NCI-H2227 (cell line): ENCODE results near the gene PYCR2.
"Not testable (repeated sequence)": the region's sequence is repeated elsewhere in the genome, so short reads cannot be mapped to it uniquely, and the experiment has no call there.

ENCODE experiments used
- DNase-seq: peaks from one replicate; lab custom pipeline; 2025; ENCODE audit not compliant: unreplicated experiment; lab: John Stamatoyannopoulos, UW

PYCR2 gene

DNA sequence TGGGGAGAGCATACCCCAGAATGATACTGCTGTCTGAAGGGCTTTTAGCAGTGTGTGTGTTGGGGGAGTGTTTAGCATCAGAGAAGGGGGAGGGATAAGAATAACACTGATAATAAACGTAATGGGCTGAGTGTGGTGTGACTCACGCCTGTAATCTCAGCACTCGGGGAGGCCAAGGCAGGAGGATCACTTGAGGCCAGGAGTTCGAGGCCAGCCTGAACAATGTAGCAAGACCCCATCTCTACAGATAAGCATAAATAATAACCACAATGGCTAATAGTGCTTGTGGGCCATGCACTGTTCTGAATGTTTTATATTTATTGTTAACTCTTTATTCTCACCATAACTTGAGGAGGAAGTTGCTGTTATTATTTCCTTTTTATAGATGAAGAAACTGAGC, 19.5 kb upstream of the PYCR2 start:
- DNase-seq = no peak

DNA sequence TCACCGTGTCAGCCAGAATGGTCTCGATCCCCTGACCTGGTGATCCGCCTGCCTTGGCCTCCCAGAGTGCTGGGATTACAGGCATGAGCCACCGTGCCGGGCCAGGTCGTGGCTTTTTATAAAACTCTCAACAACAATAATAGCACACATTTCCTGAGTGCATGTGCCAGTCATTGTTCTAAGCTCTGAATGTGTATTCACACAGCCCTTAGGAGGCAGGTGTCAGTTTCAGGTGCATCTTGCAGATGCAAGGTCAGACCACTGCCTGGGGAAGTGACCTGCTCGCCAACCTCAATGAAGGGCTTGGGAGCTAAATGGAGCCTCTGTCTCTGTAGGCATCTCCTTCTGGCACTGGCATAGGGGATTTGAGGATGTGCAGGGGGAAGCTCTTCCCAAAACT, 18.5 kb upstream of the PYCR2 start:
- no peak for DNase-seq

DNA sequence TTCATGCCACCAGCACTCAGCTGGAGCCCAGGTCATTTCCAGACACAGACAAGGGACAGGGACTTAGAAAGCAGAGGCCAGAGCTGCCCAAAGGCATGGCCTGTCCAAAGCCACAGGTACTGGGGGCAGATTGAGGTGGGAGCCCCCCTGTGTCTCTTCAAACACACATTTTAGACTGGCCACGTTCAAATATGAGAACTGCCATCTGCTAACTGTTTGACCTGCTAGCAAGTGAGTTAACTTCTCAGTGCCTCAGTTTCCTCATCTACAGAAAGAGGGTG, 17.8 kb upstream of the PYCR2 start:
- no peak for DNase-seq

DNA sequence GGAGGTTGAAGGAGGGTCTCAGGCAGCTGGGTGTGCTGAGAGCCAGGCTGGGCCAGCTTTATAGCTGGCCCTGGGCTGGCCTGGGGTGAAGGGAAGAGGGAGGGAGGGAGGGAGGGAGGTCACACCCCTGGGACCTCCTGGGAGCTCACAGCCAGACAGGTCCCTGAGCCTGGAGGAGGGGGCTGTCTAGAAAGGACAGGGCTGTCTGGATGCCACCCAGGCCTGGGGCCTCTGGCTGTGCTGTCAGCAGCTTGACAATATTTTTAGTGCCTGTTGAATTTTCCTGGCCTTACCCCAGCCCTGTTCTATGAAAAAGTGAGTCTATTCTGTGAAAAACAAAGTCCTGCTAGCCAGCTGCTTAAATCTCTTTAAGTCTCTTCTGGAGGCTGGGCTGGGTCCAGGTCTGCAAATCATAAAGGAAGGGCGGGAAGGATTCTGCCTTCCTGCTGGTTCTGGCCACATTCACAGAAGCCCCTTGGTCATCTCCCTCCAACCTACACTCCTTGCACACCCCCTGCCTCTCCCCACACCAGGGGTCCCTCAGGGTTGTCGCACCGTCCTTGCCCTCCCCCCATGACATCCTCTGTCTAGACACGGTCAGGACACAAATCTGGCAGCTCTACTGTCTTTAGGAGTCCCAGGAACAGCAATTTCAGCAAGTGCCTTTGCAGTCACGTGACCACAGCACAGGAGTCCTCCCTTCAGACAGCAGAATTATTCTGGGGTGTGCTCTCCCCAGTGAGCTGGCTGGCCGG, 17.3 kb upstream of the PYCR2 start, which contains the start of gene LEFTY2:
TSS of gene LEFTY2 (minus strand) at position 34 of the 755 bp plus-strand sequence. CDS start 80 bp downstream, outside the sequence.
- no peak for DNase-seq

DNA sequence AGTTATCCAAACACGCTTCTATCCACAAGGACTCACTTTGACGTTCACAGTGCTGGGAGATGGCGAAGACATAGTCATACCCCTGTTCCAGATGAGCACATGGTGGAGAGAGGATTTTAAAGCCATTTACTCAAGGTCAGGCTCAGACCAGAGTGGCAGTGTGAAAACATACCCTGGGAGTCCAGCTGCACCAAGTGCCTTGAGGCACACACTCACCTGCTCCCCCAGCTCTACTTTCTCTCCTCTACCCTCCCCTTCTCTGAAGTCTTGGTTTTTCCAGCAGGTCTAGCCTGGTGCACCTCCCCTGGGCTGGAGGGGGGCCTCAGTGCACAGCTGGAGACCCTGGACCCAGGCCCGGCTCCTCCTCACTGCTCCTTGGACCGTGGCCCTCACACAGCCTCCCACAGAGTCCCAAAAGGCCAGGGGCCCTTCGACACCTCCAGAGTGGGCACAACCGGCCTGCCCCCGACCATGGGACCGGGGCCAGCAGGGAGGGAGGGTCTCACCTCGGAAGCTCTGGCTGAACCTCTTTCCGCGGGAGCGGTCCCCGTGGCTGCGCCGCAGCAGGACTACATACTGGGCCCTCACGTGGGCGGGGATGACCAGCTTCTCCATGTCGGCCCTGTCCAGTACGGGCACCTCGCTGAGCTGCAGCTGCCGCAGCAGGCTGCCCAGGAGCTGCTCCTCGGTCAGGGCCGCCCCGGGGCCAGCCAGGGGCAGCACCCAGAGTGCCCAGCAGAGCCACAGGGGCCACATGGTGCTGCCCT, 16.5 kb upstream of the PYCR2 start:
- no peak for DNase-seq

DNA sequence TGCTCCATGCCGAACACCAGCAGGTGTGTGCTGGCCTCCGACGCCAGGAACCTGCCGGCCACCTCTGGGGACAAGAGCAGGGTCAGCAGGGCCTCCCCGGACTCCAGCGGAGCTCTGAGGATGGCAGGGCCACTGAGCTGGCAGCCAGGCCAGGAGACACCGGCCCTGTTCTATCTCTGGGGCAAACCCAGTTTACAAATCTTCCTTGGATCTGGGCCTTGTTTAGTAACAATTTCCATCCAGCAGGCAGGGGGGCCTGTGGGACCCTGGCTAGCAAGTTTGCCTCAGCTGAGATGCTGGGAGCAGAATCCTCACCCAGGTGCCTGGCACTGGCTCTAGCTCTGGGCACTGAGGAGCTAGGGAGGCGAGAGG, 15.9 kb upstream of the PYCR2 start:
- DNase-seq = not testable (repeated sequence)

DNA sequence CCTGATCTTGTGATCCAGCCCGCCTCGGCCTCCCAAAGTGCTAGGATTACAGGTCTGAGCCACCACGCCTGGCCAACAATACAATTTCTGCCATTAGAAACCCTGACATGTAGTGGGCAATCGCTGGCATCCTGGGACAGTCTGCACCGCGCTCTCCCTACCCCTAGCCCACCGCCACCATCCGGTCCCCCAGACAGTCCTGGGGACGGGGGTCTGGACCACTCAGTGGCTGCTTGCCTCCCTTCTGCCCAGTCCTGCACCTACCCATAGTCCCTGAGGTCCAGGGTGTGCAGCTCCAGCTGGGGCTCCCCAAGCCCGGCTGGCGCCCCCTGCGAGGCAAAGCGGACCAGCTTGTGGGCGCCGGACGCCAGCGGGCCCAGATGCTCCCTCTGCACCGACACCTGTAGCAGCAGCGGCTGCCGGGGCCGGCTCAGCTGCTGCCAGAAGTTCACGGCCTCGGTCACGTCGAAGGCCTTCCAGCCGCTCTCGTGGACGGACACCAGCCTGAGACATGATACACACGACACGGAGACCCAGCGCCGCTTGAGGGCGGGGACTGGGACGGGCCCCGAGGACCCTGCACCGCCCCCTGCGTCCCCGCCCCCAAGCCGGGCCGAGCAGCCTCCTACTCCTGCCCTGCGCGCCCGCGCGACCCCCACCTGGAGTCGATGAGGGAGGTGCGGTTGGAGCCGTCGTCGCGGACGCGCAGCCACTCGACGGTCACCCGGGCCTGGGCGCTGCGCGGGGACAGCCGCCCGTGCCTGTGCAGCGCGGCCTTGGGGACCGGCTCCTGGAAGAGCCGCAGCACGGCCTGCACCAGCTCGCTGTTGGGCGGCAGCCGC, 15.3 kb upstream of the PYCR2 start:
- not testable (repeated sequence) for DNase-seq

DNA sequence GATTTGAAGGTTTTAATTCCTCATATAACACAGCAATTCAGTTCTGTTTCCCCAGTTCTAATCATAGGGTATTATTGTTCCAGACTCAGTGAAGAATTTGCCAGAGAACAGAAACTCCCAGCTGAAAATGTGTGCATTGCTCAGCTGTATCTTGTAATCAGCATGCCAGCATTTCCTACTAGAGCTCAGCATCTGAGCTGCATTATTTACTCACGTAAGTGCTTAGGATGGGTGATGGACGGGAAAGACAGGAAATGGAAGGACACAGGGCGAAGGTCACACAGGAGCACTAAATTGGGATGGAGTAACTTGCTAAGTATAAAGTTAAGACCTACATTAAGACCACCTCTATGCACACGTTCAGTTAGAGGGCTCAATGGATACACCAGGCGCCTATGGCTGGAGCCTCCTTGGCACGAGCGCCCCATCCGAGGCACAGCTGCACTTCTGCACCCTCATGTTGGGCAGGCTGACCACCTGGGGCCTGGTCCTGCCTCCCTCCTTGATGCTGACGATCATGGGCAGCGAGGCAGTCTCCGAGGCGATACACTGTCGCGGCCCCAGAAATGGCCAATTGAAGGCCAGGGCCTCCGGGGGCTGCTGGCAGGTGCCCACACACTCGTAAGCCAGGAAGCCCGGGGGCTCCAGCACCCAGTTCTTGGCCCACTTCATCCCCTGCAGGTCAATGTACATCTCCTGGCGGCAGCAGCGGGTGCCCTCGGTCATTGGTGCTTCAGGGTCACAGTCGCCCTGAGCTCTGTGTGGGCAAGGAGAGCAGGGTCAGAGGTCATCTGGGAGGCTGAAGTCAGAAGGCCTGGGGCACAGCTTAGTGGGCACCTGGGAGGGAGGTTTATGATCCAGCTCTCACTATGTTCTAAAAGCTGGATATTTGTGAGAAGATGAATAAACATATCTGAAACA, 13.3 kb upstream of the PYCR2 start:
- DNase-seq = no peak

DNA sequence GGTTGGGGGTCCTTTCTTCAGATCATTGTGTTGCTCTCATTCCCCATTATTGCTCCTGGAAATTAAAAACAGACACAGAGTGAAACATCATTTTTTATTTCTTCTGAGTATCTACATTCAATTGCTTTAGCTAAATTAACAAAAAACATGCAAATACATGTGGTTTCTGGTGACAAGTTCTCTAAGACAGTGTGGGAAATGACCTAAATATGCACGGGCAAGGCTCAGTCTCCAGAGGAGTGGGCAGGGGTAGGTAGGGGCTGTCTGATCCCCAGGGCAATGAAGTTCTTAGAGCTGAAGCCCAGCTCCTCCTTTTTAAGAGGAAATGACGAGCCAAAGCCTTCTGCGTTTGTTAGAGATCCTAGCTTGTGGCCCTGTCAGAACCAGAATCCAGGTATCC, 12.5 kb upstream of the PYCR2 start:
- no peak for DNase-seq

DNA sequence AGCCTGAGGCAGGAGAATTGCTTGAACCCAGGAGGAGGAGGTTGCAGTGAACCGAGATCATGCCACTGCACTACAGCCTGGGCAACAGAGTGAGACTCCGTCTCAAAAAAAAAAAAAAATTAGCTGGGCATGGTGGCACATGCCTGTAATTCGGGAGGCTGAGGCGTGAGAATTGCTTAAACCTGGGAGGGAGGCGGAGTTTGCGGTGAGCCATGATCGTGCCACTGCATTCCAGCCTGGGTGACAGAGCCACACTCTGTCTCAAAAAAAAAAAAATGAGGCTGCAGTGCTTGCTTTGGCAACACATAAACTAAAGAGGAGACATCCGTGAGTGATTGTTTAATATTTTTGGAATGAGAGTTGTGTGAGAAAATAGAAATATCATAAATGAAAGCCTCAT, 12.0 kb upstream of the PYCR2 start:
- not testable (repeated sequence) for DNase-seq

DNA sequence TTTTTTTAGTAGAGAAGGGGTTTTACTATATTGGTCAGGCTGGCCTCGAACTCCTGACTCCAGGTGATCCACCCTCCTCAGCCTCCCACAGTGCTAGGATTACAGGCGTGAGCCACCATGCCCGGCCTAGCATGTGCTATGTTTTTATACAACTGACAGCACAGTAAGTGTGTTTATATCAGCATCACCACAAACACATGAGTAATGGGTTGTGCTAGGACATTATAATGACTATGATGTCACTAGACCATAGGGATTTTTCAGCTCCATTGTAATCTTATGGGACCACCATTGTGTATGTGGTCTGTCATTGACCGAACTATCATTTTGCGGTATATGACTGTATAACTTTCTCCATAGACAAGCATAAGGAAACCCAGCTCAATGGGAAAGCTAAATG, 10.7 kb upstream of the PYCR2 start:
- DNase-seq = no peak

DNA sequence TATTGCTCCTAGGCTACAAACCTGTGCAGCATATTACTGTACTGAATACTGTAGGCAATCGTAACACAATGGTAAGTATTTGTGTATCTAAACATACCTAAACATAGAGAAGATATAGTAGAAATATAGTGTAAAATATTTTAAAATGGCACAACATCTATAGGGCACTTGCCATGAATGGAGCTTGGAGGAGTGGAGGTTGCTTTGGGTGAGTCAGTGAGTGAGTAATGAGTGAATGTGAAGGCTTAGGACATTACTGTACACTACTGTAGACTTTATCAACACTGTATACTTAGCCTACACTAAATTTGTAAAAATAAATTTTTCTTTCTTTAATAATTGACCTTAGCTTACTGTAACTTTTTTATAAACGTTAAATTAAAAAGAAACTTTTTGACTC, 9.0 kb upstream of the PYCR2 start:
- DNase-seq = no peak

DNA sequence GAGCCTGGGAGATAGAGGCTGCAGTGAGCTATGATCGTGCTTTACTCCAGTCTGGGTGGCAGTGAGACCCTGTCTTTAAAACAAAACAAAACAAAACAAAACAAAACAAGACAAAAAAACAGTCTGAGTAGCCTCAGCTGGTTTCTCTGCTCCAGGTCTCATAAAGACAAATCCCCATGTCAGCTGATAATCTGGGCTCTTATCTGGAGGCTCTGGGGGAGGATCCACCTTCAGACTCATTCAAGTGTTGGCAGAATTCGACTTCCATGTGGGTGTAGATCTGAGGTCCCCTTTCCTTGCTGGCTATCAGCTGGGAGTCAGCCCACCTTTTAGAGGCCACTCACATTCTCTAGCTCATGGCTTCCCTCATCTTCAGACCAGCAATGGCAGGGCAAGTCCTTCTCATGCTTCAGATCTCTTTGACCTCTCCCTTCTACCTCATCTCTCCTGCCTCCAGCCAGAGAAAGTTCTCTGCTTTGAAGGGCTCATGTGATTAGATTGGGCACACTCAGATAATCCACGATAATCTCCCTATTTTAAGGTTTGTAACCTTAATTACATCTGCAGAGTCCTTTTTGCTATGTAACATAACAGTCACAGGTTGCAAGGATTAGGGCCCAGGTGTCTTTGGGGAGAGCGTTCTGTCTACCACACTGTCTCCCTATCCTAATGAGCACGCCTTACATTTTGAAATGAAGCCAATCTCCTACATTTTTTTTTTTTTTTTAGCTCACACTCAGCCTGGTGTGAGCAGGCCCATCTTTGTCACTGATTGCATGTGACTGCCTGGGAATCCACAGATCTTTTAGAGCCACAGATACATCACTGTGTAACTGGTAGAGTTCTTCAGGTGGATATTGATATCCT, 7.5 kb upstream of the PYCR2 start:
- DNase-seq = no peak

DNA sequence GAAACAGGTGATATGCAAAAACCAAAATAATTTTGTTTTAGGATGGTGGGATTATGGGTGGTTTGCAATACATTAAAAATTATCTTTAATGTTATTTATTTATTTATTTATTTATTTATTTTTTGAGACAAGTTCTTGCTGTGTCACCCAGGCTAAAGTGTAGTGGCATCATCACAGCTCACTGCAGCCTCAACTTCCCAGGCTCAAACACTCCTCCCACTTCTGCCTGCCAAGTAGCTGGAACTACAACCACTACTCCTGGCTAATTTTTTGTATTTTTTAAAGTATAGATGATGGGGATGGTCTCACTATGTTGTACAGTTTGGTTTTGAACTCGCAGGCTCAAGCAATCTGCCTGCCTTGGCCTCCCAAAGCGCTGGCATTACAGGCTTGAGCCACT, 6.5 kb upstream of the PYCR2 start:
- DNase-seq = no peak

DNA sequence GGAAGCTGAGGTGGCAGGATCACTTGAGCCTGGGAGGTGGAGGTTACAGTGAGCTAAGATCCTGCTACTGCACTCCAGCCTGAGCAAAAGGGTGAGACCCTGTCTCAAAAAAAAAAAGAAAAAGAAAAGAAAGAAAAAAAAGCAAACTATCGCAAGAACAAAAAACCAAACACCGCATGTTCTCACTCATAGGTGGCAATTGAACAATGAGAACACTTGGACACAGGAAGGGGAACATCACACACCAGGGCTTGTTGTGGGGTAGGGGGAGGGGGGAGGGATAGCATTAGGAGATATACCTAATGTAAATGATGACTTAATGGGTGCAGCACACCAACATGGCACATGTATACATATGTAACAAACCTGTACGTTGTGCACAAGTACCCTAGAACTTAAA, 5.4 kb upstream of the PYCR2 start:
- DNase-seq = not testable (repeated sequence)

DNA sequence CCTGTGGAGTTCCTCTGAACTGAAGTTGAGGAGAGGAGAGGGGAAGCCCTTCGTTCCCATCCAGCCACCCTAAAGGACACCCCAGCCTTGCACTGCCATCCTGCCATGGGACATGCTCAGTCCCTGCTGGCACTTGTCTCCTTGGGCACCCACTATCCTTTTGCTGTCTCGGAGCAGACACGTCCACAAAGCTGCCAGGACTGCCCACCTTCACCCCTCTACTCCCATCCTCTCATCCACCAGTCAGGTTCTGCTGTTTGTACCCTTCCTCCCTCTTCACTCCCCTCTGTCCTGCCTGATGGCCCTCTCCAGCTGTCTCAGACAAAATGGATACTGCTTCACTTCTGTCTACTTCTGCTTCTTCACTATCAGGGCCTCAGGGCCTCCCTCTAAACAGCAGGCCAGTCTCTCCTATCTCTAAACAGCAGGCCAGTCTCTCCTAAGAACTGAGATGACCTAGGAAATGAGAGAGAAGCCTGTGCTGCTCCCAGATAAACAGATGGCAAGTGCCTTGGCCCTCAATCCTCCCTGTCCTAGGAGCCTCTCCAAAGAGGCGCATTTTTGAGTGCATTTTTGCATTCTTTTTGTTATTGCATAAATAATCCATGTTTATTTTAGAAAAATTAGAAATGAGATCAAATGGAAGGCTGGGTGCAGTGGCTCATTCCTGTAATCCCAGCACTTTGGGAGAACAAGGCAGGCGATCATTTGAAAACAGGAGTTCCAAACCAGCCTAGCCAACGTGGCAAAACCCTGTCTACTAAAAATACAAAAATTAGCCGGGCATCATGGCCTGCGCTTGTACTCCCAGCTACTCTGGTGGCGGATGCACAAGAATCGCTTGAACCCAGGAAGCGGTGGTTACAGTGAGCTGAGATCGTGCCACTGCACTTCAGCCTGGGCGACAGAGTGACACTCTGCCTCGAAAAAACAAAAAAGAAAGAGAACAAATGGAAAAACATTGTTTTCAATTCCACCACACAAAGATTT, 4.4 kb upstream of the PYCR2 start:
- DNase-seq = no peak

DNA sequence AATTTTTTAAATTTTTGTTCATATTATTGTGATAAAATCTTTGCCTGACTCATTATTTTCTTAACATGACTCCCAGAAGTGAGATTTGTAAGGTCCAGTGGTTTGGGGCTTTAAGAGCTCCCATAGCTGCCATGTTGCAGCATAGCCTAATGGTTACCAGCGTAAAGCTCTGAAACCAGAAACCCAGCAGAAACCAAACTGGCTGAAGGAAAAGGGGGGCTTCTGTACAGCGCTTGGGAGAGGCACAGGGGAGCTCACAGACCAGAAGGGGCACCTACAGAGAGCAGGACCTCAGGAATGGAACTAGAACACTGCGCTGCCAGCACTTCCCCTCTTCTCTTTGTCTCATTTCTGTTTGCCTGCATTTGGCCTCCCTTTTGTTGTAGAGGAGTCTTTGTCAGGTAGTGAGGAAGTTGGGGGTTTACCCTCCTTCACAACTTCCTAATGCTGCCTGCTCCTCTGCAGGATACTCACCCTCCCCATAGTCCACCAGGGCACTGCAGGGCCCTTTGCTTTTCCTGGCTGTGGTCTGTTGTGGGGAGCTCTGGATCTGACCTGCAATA, 2.6 kb upstream of the PYCR2 start:
- no peak for DNase-seq

DNA sequence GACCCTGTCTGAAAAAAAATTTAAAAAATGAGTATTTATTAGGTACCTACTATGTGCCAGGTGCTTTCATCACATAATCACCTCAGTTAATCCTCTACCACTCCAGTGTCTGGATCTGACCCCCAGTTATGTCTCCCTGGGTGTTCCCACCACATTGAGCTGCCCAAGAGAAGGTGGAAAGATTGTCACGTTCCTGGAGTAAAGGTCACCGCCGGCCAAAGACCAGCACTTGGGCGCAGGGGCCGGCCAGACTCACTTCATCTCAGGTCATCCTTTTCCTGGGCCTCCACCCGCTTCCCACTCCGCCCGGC, 714 bp downstream of the PYCR2 start:
- DNase-seq = no peak
